Stimulated activated effector memory CD8-positive, alpha-beta T cell treated with anti-CD3 and anti-CD28 coated beads, Interleukin-12 subunit alpha, Interleukin-12 subunit beta, amount 100 ng/mL, for 72 hours (primary cell): ENCODE measurements around the gene GALNT14.

Source experiments
- ATAC-seq: fragments of 150-1000 bp; cut with Tn5 transposase; 2 replicates; pipeline ENCODE4 v1.10.0; 2021
- DNase-seq, 2 donors: peaks; one replicate each; pipeline ENCODE4 v3.0.0; 2021 to 2022; ENCODE audit warnings: low spot score in 2 of 2
- H3K27ac Mint-ChIP-seq: one replicate; pipeline ENCODE4 v1.8.0; 2022; ENCODE audit warnings: mild to moderate bottlenecking, mixed read lengths
- H3K36me3 Mint-ChIP-seq: one replicate; pipeline ENCODE4 v1.8.0; 2022; ENCODE audit warnings: mild to moderate bottlenecking, mixed read lengths
- H3K4me1 Mint-ChIP-seq: one replicate; pipeline ENCODE4 v1.8.0; 2022; ENCODE audit warnings: mixed read lengths
- H3K4me3 Mint-ChIP-seq: one replicate; pipeline ENCODE4 v1.8.0; 2022; ENCODE audit warnings: mild to moderate bottlenecking, mixed read lengths
- H3K9me3 Mint-ChIP-seq: one replicate; pipeline ENCODE4 v1.8.0; 2022; ENCODE audit warnings: mixed read lengths

Gene GALNT14

GRCh38 chr2:31058096-31059035 is 79.9 kb downstream of the GALNT14 start:
- Mint-ChIP-seq H3K36me3 (no peaks in the 10 kb centered on the region), H3K4me3 (no peak overlapping the region), H3K27ac (no peak overlapping the region), H3K9me3 (no peaks in the 10 kb centered on the region), H3K4me1 (no peaks in the 10 kb centered on the region)
- DNase-seq (no peak), ATAC-seq (peak; percentile 12)

DNA sequence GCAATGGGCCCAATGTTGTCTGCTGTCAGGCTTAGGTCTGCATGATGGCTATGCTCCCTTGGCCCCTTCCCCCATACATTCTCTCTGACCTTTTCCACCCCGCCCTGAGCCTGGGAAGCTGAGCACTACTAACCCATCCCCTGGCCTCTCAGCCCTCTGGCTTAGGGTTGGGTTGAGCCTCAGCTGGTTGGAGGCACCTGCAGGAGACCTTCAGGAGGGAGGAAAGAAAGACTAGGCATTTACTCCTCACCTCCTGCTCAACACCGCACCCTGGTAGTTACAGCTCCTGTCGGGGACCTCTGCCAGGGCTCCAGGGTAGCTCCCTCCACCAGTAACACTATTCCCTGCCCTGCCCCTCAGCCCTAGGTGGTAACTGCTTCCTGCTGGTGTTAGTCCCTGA is 80.5 kb downstream of the GALNT14 start:
- ATAC-seq (peak; percentile 23), DNase-seq (no peak)
- no peaks in the 10 kb centered on the region for H3K4me1 Mint-ChIP-seq
- H3K27ac Mint-ChIP-seq = no peak overlapping the region
- H3K36me3 Mint-ChIP-seq = no peaks in the 10 kb centered on the region
- H3K9me3 Mint-ChIP-seq = no peaks in the 10 kb centered on the region
- H3K4me3 Mint-ChIP-seq = no peak overlapping the region

DNA sequence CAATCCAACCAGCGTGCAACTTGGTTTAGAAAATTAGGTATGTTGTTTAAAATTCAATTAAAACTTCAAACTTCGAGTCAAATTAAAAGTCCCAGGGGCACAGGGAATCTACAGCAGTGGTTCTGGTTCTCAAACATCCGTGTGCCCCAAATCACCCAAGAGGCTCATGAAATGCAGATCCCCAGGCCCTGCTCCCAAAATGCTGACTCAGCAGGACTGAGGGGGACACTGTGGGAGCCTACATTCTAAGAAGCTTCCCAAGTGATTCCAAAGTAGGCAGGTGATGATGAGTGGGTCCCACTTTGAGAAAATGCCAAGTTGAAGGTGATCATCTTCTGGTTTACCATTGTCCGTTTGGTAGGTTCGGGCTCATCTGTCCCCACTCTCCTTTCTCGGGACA is 82.3 kb downstream of the GALNT14 start:
- ATAC-seq = no peak
- Mint-ChIP-seq H3K27ac (no peak overlapping the region), H3K36me3 (no peaks in the 10 kb centered on the region), H3K4me3 (no peak overlapping the region), H3K9me3 (no peaks in the 10 kb centered on the region), H3K4me1 (peaks cover 8% of the 10 kb centered on the region)
- no peak for DNase-seq

DNA sequence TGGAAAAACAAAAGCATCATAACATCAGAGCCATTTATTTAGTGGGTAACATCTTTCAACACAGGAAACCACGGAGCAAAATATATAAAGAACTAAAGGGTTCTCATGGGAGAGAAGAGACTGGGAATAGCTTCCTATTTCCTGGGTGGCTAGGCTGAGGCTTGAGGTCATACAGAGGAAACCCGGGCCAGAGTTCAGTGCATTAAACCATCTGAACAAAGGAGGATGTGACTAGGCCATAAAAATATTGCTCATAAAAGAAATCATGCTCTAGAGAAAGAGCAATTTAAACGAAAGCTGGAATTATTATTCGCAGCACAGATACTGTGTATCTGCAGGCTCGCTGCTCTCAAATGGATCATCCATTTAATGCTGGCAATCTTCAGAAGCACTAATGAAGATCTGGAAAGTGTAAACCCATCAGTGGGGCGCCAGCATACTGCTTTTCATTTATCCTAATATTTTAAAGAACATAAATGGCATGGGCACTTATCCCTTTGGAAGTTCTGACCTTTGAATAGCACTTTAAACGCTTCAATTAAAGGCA is 83.3 kb downstream of the GALNT14 start:
- no peaks in the 10 kb centered on the region for H3K36me3 Mint-ChIP-seq
- H3K27ac Mint-ChIP-seq = no peak overlapping the region
- no peaks in the 10 kb centered on the region for H3K9me3 Mint-ChIP-seq
- DNase-seq (no peak), ATAC-seq (no peak)
- H3K4me1 Mint-ChIP-seq = peaks cover 8% of the 10 kb centered on the region
- H3K4me3 Mint-ChIP-seq = no peak overlapping the region

- DNase-seq (no peak), ATAC-seq (no peak)
- Mint-ChIP-seq H3K27ac (no peak overlapping the region), H3K4me1 (peaks cover 8% of the 10 kb centered on the region), H3K4me3 (no peak overlapping the region), H3K36me3 (no peaks in the 10 kb centered on the region), H3K9me3 (no peaks in the 10 kb centered on the region)
Observed at GRCh38 chr2:31053929-31054782, 84.1 kb downstream of the GALNT14 start.

DNA sequence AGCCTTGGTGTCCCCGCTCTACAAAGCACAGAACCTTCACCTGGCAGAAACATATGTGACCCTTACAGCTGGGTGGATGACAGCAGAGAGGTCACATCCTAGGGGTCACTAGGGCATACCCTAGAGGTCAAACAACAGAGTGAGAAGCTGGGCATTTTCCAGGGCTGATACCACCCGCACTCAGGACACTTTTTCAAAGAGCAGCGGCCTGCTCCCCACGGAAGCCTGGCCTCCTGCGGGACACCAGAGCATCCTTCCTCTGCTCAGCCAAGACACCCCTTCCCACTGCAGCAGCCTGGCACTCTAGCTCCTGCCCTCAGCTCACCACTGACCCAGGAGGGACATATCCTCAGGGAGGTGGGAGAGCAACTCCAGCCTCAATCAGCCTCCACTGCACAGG is 86.0 kb downstream of the GALNT14 start:
- DNase-seq (no peak), ATAC-seq (no peak)
- Mint-ChIP-seq H3K4me1 (peaks cover 8% of the 10 kb centered on the region), H3K4me3 (no peak overlapping the region), H3K36me3 (no peaks in the 10 kb centered on the region), H3K9me3 (no peaks in the 10 kb centered on the region), H3K27ac (no peak overlapping the region)

- ATAC-seq = peak; percentile 47
Observed at GRCh38 chr2:31051258-31052140, 86.7 kb downstream of the GALNT14 start.

DNA sequence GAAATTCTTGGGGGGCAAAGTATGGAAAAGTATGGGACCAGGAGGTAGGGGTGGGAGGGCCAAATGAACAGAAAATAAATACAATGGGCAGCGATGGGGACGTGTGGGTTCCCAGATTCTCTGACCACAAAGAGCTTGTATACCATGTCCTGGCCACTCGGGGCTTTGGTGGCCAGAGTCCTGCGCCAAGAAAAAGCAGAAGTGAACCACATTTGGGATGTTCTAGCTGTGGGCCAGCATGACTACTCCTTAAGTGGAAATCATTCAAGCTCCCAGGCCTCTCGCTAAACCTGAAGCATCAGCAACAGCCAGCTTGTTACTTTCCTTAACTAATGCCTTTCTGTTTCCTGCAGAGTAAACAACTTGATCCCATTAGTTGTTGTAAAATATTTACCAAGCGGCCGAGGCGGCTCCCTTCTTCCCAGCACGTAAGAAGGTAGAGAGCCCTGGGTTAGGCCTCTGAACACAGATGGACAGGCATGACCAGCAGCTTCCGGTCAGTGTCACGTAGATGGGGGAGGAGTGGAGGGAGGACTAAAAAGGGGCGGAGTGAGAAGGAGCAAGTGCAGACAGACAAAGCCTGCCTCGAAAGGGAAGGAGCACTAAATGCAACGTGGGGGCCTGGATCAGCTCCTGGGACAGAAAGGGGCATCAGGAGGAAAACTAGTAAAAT is 88.2 kb downstream of the GALNT14 start:
- H3K9me3 Mint-ChIP-seq = no peaks in the 10 kb centered on the region
- DNase-seq = no peak

More at GRCh38 chr2:31051258-31052140, 86.7 kb downstream of the GALNT14 start:
- no peak for DNase-seq
- Mint-ChIP-seq H3K9me3 (no peaks in the 10 kb centered on the region), H3K27ac (no peak overlapping the region), H3K4me1 (peaks cover 8% of the 10 kb centered on the region), H3K36me3 (no peaks in the 10 kb centered on the region), H3K4me3 (no peak overlapping the region)

GRCh38 chr2:31049264-31049663 is 89.0 kb downstream of the GALNT14 start:
- Mint-ChIP-seq H3K36me3 (no peaks in the 10 kb centered on the region), H3K9me3 (no peaks in the 10 kb centered on the region), H3K27ac (no peak overlapping the region), H3K4me3 (no peak overlapping the region), H3K4me1 (peaks cover 8% of the 10 kb centered on the region)
- DNase-seq (no peak), ATAC-seq (no peak)

More for the DNA sequence above, 88.2 kb downstream of the GALNT14 start:
- peaks cover 8% of the 10 kb centered on the region for H3K4me1 Mint-ChIP-seq
- ATAC-seq = no peak
- H3K27ac Mint-ChIP-seq = no peak overlapping the region
- no peaks in the 10 kb centered on the region for H3K36me3 Mint-ChIP-seq
- H3K4me3 Mint-ChIP-seq = no peak overlapping the region

DNA sequence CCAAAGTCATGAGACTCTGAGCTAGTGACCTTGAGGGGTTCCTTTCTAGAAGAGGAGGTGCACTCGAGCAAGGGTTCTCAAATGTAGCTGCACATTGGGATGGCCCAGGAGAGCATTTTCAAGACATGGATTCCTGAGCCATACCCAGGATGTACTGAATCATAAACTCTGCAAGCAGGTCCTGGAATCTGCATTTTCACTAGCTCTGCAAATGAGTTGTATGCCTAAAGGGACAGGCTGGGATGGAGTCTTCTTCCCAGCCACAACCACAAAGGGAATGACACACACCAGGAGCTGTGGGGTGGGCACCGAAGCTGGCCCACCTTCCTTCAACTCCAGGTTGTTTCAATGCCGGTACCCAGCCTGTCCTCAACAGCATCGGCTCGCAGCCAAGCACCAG is 90.6 kb downstream of the GALNT14 start:
- H3K27ac Mint-ChIP-seq = no peak overlapping the region
- peaks cover 8% of the 10 kb centered on the region for H3K4me1 Mint-ChIP-seq
- ATAC-seq (no peak), DNase-seq (no peak)
- no peak overlapping the region for H3K4me3 Mint-ChIP-seq
- H3K9me3 Mint-ChIP-seq = no peaks in the 10 kb centered on the region
- no peaks in the 10 kb centered on the region for H3K36me3 Mint-ChIP-seq

DNA sequence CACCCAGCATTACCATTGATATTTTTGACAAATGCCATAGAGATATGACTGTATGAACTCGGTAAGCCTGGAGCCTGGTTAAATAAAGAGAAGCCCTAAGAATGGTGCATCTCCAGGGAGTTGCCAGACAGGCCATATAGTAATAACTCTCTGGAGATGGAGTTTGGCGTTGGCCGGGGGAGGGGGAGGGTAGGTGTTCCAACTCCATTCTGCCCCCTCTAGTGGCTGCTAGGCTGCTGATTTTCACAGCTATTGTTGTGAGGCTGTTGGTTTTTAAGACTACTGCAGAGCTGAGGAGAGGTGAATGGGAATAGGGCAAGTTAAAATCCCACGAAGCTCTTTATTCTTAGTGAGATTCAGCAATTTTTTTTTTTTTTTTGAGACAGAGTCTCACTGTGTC is 99.9 kb downstream of the GALNT14 start:
- Mint-ChIP-seq H3K36me3 (no peaks in the 10 kb centered on the region), H3K27ac (no peak overlapping the region), H3K4me1 (no peaks in the 10 kb centered on the region), H3K9me3 (peaks cover 27% of the 10 kb centered on the region), H3K4me3 (no peak overlapping the region)
- DNase-seq (no peak), ATAC-seq (no peak)

- ATAC-seq = no peak
- peaks cover 27% of the 10 kb centered on the region for H3K9me3 Mint-ChIP-seq
- no peak for DNase-seq
- no peaks in the 10 kb centered on the region for H3K36me3 Mint-ChIP-seq
- H3K4me1 Mint-ChIP-seq = no peaks in the 10 kb centered on the region
- no peak overlapping the region for H3K27ac Mint-ChIP-seq
- H3K4me3 Mint-ChIP-seq = no peak overlapping the region
Observed at GRCh38 chr2:31037058-31037457, 101.2 kb downstream of the GALNT14 start.

GRCh38 chr2:31033032-31033431 is 105.2 kb downstream of the GALNT14 start:
- Mint-ChIP-seq H3K36me3 (no peaks in the 10 kb centered on the region), H3K9me3 (peaks cover 27% of the 10 kb centered on the region), H3K4me3 (no peak overlapping the region), H3K4me1 (no peaks in the 10 kb centered on the region), H3K27ac (no peak overlapping the region)
- DNase-seq = no peak
- no peak for ATAC-seq

DNA sequence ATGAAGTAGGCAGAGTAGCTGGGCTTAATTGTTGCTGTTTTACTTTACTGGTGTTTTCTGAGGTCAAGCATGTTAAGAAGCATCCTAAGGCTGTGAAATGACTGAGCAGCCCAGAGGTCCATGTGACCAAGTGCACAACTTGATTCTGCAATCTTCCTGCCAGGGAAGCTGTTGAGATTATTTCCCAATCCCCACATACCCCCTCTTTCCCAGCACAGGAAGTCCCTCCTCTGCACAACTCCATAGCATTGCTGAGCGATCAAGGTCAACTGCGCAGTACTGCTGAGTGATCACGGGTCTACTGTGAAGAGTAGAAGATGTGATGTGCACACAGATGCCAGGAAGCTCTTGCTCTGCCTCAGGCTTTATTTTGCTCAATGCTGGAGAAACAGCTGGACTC is 105.8 kb downstream of the GALNT14 start:
- Mint-ChIP-seq H3K4me1 (no peaks in the 10 kb centered on the region), H3K9me3 (peaks cover 24% of the 10 kb centered on the region), H3K27ac (no peak overlapping the region), H3K4me3 (no peak overlapping the region), H3K36me3 (no peaks in the 10 kb centered on the region)
- ATAC-seq (no peak), DNase-seq (no peak)
